PC-3 (cell line): ENCODE measurements around the gene ACSM6.

Source experiments
- CTCF ChIP-seq: fragments of 300-600 bp; sonication (generic); conservative IDR thresholded peaks from 2 replicates; pipeline ENCODE4 v1.5.1; 2017; ENCODE audit warnings: antibody characterized with exemption, low read depth, mild to moderate bottlenecking, low read length
- EZH2 ChIP-seq: fragments of 300-600 bp; sonication (generic); IDR thresholded peaks from one replicate; pipeline ENCODE4 v1.6.1; 2017; ENCODE audit warnings: antibody characterized with exemption, mild to moderate bottlenecking, low read length; ENCODE audit not compliant: unreplicated experiment
- EZH2phosphoT487 ChIP-seq: fragments of 300-600 bp; sonication (generic); IDR thresholded peaks from 2 replicates; pipeline ENCODE4 v1.6.1; 2018; ENCODE audit warnings: mild to moderate bottlenecking, antibody characterized with exemption, low read length, borderline replicate concordance

- no peak for TF ChIP-seq CTCF
- TF ChIP-seq EZH2, result no peak
- TF ChIP-seq EZH2phosphoT487, result no peak
Measured at GRCh38 chr10:95277201-95277570, 83.1 kb downstream of the ACSM6 start.
